Stimulated activated CD4-positive, alpha-beta T cell treated with anti-CD3 and anti-CD28 coated beads, Interleukin-4, amount 100 ng/mL, for 48 hours (primary cell): ENCODE results near the gene ZXDC.
A peak's percentile ranks its signal among the peaks of the same experiment; 100 is the strongest.

Source experiments
- DNase-seq, 2 donors: peaks; one replicate each; pipeline ENCODE4 v3.0.0-alpha.2; 2020; ENCODE audit warnings: low read depth in 2 of 2

ZXDC gene

GRCh38 chr3:126475413-126476114 lies at the start of gene ZXDC:
ZXDC (minus strand) TSS chr3:126475891; CDS start chr3:126475865, 26 bp downstream.
- DNase-seq = peak; percentile 86 to 89

DNA sequence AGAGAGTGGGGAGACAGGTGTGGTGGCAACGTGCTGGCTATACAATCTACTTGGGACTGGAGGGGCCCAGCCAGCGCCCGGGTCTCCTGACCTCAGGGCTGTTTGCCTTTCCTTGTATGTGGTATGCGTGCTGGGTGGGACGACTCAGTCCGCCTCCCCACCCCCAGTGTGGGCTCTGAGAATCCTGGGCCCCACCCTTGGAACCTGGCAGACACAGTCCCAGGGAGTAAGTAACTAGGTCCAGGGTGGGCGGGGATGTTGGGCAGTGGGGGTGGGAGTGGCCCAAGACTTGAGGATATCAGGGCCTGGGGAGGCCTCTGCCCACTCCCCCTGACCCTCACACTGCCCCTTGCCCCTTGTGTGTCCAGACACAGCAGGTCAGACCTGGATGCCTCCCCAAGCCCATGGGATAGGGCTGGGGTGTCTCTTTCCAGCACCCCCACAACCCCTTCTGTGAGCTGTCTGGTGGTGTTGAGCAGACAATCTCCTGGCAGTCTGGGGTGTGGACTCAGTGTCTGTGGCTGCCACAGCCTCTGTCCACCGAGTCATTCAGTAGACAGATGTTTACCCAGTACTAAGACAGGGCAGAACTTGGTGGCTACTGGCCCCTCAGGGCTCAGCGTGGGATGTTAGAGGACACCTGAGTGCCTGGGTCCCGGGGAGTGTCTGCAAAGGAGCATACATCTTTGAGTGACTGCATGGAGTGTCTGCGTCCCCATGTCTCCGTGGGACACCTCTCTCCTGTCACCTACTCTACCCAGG lies 49.6 kb upstream of the ZXDC start:
- no peak for DNase-seq

GRCh38 chr3:126524429-126524988 lies 48.8 kb upstream of the ZXDC start:
- DNase-seq = no peak

- DNase-seq = no peak
These were observed 48.2 kb upstream of the ZXDC start, which contains the start of gene CHST13 for GRCh38 chr3:126523745-126524428. CHST13 (plus strand) TSS chr3:126524155; CDS start chr3:126524333, 178 bp downstream.

DNA sequence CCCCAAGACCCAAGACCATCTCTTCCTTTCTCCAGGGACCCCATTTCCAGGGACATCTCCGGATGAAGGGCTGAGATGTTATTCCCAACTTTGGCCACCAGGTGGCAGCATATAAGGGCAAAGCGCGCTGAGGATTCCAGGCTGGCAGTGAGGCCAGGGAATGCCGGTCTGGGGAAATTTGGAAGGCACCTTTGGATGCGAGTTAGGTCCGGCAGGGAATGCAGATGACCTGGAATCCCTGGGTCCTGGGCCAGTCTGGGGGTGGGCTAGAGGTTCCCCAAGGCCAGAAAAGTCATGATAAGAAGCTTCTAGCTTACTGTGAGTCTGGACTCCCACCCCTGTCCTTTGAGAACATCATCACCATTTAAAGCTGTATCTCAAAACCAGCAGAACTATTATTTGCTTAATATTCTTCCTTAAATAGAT lies 46.7 kb upstream of the ZXDC start:
- DNase-seq = peak; percentile 12 to 25

GRCh38 chr3:126521122-126521891 lies 45.6 kb upstream of the ZXDC start:
- DNase-seq = no peak

DNA sequence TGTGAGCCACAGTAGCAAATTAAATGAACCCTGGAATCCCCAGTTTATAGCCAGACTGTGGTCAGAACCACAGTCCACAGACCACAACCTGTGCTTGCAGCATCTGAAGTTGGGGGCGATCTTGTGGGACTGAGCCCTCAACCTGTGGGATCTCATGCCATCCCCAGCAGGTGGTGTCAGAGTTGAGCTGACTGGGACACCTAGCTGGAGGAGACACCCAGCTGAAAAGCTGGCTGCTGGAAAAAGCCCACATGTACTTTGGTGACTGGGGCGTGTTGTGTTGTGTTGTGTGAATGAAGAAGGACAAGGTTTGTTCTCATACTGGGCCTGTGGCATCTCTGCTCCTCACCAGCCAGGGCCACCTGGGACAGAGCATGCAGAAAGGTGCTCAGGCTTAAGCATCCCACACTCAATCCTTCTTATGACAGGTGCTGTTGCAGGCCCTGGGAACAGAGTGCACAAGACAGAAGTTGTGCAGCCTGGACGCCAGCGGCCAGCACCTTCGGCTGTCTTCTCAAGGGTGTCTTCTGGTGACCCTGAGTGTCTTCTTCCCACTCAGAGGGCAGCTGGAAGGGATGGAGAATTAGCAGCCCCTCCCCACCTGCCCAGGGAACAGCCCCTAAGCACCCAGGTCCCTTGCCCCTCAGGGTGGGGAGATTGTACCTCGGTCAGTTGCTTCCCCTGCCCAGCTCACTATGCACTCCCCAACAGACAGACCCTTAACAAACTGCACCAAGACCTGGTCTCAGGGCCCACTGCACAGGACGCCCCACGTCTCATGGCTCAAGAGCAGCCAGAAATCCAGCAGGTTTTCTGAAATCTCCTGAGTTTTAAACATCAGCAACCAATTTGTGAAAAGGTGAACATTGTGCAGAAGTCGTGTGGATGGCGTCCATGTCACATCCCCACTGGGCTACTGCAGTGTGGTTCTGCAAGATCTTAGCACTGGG lies 44.1 kb upstream of the ZXDC start:
- no peak for DNase-seq

DNA sequence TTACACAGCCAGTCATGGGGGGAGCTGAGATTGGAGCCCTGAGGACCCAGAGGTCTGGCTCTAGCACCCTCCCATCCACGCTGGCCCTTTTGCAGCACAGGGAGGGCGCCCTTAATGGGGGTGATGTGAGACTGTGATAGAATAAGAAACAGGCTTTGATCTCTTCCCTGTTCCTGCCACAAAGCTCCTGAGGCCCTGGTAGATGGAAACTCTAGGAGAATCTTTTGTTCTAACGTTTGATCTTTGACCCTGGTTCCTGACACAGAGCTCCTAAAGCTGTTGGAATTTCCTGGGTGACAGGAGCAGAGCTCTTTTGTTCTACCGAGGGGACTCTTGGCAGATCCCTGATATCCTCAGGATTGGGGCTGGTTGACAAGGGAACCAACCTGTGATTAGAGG lies 43.1 kb upstream of the ZXDC start:
- DNase-seq = no peak

GRCh38 chr3:126517986-126518778 lies 42.5 kb upstream of the ZXDC start:
- no peak for DNase-seq

GRCh38 chr3:126517291-126517951 lies 41.7 kb upstream of the ZXDC start, which contains the start of gene UROC1:
UROC1 (minus strand) TSS chr3:126517773; CDS start chr3:126517719, 54 bp downstream.
- no peak for DNase-seq

DNA sequence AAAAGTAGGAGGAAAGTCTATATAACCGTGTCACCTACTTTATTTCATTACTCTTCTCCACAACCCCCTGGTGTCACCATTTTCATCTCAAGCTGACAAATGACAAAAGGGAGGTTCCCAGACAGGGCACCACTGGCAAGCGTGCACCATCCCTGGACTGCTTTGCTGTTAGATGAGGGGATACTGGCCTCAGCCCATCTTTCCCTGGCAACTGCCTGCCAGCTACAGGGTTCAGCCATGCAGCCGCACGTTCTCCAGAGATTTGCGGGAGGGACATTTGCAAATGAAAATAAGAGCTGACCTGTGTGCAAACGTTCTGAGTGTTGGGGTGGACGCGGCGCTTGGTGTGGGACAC lies 41.2 kb upstream of the ZXDC start:
- no peak for DNase-seq

DNA sequence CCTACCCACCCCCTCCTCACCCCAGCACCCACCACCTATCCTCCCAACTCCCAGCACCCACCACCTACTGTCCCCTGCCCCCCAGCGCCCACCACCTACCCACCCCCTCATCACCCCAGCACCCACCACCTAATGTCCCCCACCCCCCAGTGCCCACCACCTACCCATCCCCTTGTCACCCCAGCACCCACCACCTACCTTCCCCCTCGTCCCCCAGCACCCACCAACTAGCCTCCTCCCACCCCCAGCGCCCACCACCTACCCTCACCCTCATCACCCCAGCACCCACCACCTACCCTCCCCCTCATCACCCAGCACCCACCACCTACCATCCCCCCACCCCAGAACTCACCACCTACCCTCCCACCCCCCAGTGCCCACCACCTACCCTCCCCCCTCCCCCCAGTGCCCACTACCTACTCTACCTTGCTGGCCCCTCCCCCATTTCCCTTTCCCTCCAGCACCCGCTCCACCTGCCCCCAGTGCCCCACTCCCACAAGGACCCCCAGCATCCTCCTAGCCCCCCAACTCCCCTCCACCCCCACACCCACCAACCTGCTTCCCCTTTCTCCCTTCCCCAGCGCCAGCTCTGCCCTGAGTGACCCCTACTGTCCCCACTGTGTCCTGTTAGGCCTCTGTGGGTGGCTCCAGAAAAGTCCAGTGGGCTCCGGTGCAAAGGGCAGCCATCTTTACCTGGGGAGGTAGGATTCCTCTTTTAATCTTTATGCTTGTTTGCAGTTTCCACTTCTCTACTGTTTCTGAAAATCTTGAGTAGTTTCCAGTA lies 40.7 kb upstream of the ZXDC start:
- no peak for DNase-seq

GRCh38 chr3:126515066-126515706 lies 39.5 kb upstream of the ZXDC start:
- DNase-seq = no peak

DNA sequence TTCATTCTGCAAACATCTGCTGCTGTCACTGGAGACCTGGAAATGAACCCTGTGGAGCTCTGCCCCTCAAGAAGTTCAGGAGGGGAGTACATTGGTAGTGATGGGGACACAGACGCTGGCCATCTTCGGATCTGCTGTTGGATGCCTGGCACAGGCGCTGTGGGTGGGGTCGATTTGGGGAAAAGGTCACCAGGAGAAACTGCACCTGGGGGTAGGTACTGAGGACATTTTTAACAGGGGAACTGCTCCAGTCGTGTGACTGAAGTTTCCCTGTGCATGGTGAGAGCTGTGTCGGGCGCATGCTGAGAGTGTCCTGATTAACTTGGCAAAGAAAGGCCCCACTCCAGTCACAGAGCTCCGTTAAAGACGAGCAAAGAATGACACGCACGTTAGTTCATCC lies 38.5 kb upstream of the ZXDC start:
- no peak for DNase-seq

GRCh38 chr3:126512916-126513650 lies 37.4 kb upstream of the ZXDC start:
- no peak for DNase-seq

GRCh38 chr3:126512026-126512425 lies 36.3 kb upstream of the ZXDC start:
- no peak for DNase-seq

DNA sequence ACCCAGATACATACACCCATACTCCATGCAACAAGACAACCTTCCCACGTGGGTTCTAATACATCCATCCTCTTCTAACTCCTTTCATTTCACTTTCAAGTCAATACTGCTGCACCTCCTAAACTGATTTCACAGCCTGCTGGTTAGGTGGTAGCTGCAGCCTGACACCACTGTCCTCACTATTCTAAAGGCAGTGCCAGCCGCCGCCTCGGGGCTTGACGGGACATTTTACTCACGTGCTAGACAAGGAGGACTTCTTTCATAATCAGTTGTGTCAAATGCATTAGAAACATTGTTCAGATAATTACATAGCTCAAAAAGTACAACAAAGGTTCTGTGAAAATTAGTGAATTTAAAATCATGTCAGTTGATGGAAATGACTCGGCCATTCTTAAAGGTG lies 35.6 kb upstream of the ZXDC start:
- DNase-seq = no peak
